Esophagus muscularis mucosa (tissue), 4 donors: Measurements from ENCODE around the gene CEP112. TPM values are rescaled to one million over a fixed set of nuclear protein-coding genes. Genes with fewer than 3 reads are reported as not detected.

ENCODE experiments used
- DNase-seq: peaks from one replicate; pipeline ENCODE4 v3.0.0-alpha.2; 2017; ENCODE audit errors: extremely low spot score
- H3K27ac ChIP-seq, 4 donors: fragments of 200-600 bp; sonication (generic); replicated peaks in 1 of 4; 1 replicate in 3 of 4; 2 replicates in 1 of 4; pipeline ENCODE4 v1.5.1; 2016 to 2019; ENCODE audit warnings: mild to moderate bottlenecking in 1 of 4
- H3K27me3 ChIP-seq, 4 donors: fragments of 200-600 bp; sonication (generic); one replicate each; pipeline versions ENCODE4 v1.5.1 to v1.6.0; 2016 to 2019
- H3K36me3 ChIP-seq, 4 donors: fragments of 200-600 bp; sonication (generic); one replicate each; pipeline ENCODE4 v1.5.1; 2016 to 2019
- H3K4me1 ChIP-seq, 4 donors: fragments of 200-600 bp; sonication (generic); one replicate each; pipeline ENCODE4 v1.5.1; 2016 to 2019
- H3K4me3 ChIP-seq, 4 donors: fragments of 200-600 bp; sonication (generic); 1 replicate in 2 of 4; 2 replicates in 2 of 4; pipeline ENCODE4 v1.5.1; 2016 to 2019; ENCODE audit warnings: mild to moderate bottlenecking in 4 of 4, moderate library complexity in 1 of 4
- H3K9me3 ChIP-seq, 4 donors: fragments of 200-600 bp; sonication (generic); 1 replicate in 3 of 4; 2 replicates in 1 of 4; pipeline ENCODE4 v1.5.1; 2016 to 2019
- EP300 ChIP-seq: sonication (generic); formaldehyde crosslinking; IDR thresholded peaks from one replicate; pipeline ENCODE4 v1.6.1; 2017; ENCODE audit warnings: antibody characterized with exemption
- POLR2A ChIP-seq: fragments of 450-650 bp; IDR thresholded peaks from one replicate; pipeline ENCODE4 v1.6.1; 2017; ENCODE audit warnings: antibody characterized with exemption, moderate library complexity, mild to moderate bottlenecking, low read depth
- POLR2AphosphoS5 ChIP-seq, 2 donors: sonication (generic); formaldehyde crosslinking; IDR thresholded peaks; one replicate each; pipeline ENCODE4 v1.6.1; 2017; ENCODE audit warnings: antibody characterized with exemption in 2 of 2
- WGBS: methylation state at CpG from one replicate; pipeline ENCODE4 v1.1.5; 2018; 5-methylcytosine and 5-hydroxymethylcytosine counted together
- intact Hi-C: fragments of 100-400 bp; cut with DNase I; formaldehyde crosslinking; loops from one replicate; pipeline ENCODE4 v1.15.1; 2023
- total RNA-seq, 4 donors: library from RNA; depleted of rRNA; stranded (reverse); fragments of >200 nt; gene quantifications; one replicate each; pipeline versions ENCODE4 v1.1.0 to v1.2.1, GENCODE V29; 2016
- TF ChIP-seq, protein P1 (sequence below), 3 experiments: fragments of 200-600 bp in 2 of 3; fragments of 450-650 bp in 1 of 3; sonication (generic) in 2 of 3; IDR thresholded peaks; one replicate each; pipeline ENCODE4 v1.5.1; 2017 to 2019; ENCODE audit warnings: antibody characterized with exemption in 3 of 3, mild to moderate bottlenecking in 2 of 3, moderate library complexity in 1 of 3

Gene CEP112
- total RNA-seq, 4 donors from 2014 or later = 17.0 to 24.7 (median 23.2) TPM

DNA sequence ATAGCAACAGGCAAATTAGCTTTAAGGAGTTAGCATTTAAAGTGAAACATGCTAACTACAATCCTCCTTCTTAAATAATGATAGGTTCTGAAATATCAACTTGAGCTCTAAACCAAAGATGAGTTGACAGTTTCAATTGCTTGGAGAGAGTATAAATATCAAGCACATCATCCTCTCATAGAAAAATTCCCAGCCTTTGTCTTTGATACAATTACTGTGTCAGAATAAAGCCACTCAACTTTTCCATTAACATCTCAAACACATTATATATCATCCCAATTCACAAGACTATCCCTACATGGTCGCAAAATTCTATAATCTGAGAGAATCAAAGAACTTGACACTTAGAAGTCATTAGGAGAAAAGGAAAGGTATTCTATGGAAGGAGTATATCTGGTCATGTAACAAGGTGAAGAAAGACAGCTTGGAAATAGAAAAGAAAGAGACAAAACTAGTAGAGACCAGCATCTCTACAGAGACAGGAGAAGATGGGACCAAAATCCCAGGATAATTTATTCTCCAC, 189.8 kb downstream of the CEP112 start:
- H3K9me3 ChIP-seq = no peaks in the 10 kb centered on the region
- DNase-seq = no peak
- WGBS = 86% methylated on average over 1 of the region's 1 CpG
- H3K4me1 ChIP-seq = peaks cover 0 to 17% (median 12%) of the 10 kb centered on the region in 4 donors
- TF ChIP-seq POLR2AphosphoS5 (IDR thresholded peaks at IDR 0.05) (no peak), POLR2A (no peak), EP300 (no peak)
- TF ChIP-seq, protein P1, sequence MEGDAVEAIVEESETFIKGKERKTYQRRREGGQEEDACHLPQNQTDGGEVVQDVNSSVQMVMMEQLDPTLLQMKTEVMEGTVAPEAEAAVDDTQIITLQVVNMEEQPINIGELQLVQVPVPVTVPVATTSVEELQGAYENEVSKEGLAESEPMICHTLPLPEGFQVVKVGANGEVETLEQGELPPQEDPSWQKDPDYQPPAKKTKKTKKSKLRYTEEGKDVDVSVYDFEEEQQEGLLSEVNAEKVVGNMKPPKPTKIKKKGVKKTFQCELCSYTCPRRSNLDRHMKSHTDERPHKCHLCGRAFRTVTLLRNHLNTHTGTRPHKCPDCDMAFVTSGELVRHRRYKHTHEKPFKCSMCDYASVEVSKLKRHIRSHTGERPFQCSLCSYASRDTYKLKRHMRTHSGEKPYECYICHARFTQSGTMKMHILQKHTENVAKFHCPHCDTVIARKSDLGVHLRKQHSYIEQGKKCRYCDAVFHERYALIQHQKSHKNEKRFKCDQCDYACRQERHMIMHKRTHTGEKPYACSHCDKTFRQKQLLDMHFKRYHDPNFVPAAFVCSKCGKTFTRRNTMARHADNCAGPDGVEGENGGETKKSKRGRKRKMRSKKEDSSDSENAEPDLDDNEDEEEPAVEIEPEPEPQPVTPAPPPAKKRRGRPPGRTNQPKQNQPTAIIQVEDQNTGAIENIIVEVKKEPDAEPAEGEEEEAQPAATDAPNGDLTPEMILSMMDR (IDR thresholded peaks at IDR 0.05) = no peak
- H3K4me3 ChIP-seq = no peak overlapping the region
- no peaks in the 10 kb centered on the region for H3K36me3 ChIP-seq
- intact Hi-C loops = no loop called here
- H3K27ac ChIP-seq = no peak overlapping the region
- H3K27me3 ChIP-seq = no peaks in the 10 kb centered on the region

DNA sequence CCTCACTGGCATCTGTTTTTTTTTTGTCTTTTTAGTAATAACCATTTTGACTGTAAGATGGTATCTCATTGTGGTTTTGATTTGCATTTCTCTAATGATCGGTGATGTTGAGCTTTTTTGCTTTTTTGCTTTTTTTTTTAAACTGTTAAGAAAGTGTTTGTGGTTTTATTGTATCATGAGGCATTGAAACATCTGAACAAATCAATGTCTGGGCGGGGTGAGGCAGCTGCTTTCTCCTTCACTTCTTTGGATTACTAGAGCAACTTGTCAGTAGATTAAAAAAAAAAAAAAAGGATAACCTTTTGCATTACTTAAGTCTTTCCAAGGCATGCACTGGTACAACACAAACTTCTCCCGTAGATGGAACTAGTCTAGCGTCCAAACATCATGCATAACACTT, 191.7 kb downstream of the CEP112 start:
- H3K27ac ChIP-seq = no peak overlapping the region
- peaks cover 0 to 17% (median 12%) of the 10 kb centered on the region in 4 donors for H3K4me1 ChIP-seq
- H3K9me3 ChIP-seq = no peaks in the 10 kb centered on the region
- no peaks in the 10 kb centered on the region for H3K36me3 ChIP-seq
- no peaks in the 10 kb centered on the region for H3K27me3 ChIP-seq
- WGBS = 74% methylated on average over 4 of the region's 4 CpGs
- no peak overlapping the region for H3K4me3 ChIP-seq
- intact Hi-C loops = no loop called here
- DNase-seq = no peak
- no peak for TF ChIP-seq EP300
- TF ChIP-seq, protein P1 (IDR thresholded peaks at IDR 0.05) = no peak
- no peak for TF ChIP-seq POLR2A
- no peak for TF ChIP-seq POLR2AphosphoS5 (IDR thresholded peaks at IDR 0.05)

DNA sequence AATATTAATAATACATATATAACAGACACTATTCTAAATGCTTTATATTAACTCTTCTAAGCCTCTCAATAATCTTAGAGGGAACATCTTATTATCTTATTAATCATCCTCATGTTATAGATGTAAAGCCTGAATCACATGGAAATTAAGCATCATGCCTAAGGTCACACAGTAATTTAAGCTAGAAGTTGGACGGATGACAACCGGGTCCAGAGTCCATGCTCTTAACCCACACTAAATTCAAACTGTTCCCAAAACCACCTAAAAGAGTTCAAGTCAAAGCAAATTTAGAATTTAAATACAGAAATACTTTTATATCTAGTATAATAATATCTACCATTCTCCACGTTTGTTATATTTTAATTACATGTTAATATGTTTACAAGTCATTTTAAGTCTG, 193.3 kb downstream of the CEP112 start:
- intact Hi-C loops = no loop called here
- DNase-seq = no peak
- Histone ChIP-seq H3K4me3 (no peak overlapping the region), H3K27ac (no peak overlapping the region), H3K4me1 (peaks cover 0 to 17% (median 12%) of the 10 kb centered on the region in 4 donors), H3K36me3 (no peaks in the 10 kb centered on the region), H3K9me3 (no peaks in the 10 kb centered on the region), H3K27me3 (no peaks in the 10 kb centered on the region)
- WGBS = 65% methylated on average over 3 of the region's 3 CpGs
- no peak for TF ChIP-seq POLR2A
- TF ChIP-seq EP300 = no peak
- TF ChIP-seq POLR2AphosphoS5 (IDR thresholded peaks at IDR 0.05) = no peak
- TF ChIP-seq, protein P1 (IDR thresholded peaks at IDR 0.05) = no peak

DNA sequence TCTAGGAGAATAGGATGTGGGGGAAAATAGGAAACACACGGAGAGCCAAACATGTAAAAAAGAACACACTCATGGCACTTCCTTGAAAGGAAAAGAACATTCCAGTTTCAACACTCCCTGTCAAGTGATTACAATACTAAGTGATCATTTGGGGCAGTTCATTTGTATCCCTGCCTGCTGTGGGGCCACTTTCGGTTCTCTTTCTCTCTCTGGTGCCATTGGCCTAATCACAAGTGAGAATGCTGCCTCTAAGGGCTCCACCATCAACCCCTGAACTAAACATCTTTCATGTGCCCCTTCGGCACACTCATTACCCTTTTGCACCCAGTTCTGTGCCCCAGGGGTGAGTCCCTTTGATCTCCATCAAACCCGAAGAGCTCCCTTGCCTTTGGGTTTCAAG, 197.3 kb downstream of the CEP112 start:
- no peak overlapping the region for H3K4me3 ChIP-seq
- H3K27ac ChIP-seq = no peak overlapping the region
- no peaks in the 10 kb centered on the region for H3K36me3 ChIP-seq
- no peaks in the 10 kb centered on the region for H3K9me3 ChIP-seq
- TF ChIP-seq POLR2A = no peak
- TF ChIP-seq EP300 = no peak
- no peak for TF ChIP-seq POLR2AphosphoS5 (IDR thresholded peaks at IDR 0.05)
- TF ChIP-seq, protein P1 (IDR thresholded peaks at IDR 0.05) = no peak
- no peaks in the 10 kb centered on the region for H3K4me1 ChIP-seq
- 91% methylated on average over 4 of the region's 4 CpGs for WGBS
- no peaks in the 10 kb centered on the region for H3K27me3 ChIP-seq
- intact Hi-C loops = no loop called here
- no peak for DNase-seq

DNA sequence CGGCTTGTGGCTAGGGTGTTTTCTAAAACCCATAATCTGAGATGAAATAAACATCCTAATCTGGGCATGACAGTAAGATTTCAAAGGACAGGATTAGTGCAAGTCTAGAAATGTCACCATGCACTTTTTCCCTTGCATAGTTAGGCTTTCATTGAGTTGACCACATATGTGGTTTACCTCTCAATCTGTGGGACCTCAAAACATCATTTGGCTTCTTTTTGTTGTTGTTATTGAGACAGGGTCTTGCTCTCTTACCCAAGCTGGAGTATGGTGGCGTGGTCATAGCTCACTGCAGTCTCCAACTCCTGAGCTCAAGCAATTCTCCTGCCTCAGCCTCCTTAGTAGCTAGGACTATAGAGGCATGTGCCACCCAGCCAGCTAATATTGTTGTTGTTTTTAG, 197.8 kb downstream of the CEP112 start:
- no peak for TF ChIP-seq EP300
- TF ChIP-seq, protein P1 (IDR thresholded peaks at IDR 0.05) = no peak
- no peak for TF ChIP-seq POLR2AphosphoS5 (IDR thresholded peaks at IDR 0.05)
- TF ChIP-seq POLR2A = no peak
- no peak overlapping the region for H3K27ac ChIP-seq
- no peaks in the 10 kb centered on the region for H3K4me1 ChIP-seq
- no peaks in the 10 kb centered on the region for H3K27me3 ChIP-seq
- H3K36me3 ChIP-seq = no peaks in the 10 kb centered on the region
- no peak overlapping the region for H3K4me3 ChIP-seq
- no peak for DNase-seq
- 98% methylated on average over 2 of the region's 2 CpGs for WGBS
- peaks cover 0 to 4% (median 2%) of the 10 kb centered on the region in 4 donors for H3K9me3 ChIP-seq
- intact Hi-C loops = no loop called here
